ENCODE results near the gene KCNH8.
"Not testable (repeated sequence)": the region's sequence is repeated elsewhere in the genome, so short reads cannot be mapped to it uniquely, and the experiment has no call there.

KCNH8 gene

GRCh38 chr3:19147905-19148767 is at the start of gene KCNH8:
Gene KCNH8, plus strand, starts transcription at chr3:19148510. Its CDS starts 210 bp downstream, at chr3:19148720.
- peak; percentile 7 for DNase-seq (ENCODE audit: extremely low spot score)
- TF ChIP-seq PKNOX1 (IDR thresholded peaks at IDR 0.05) (no peak), ARNT (IDR thresholded peaks at IDR 0.05) (no peak), BHLHE40 (IDR thresholded peaks at IDR 0.05; ENCODE audit: borderline replicate concordance) (no peak)
- ChIA-PET POLR2A (no interaction called here), CTCF (no interaction called here)

DNA sequence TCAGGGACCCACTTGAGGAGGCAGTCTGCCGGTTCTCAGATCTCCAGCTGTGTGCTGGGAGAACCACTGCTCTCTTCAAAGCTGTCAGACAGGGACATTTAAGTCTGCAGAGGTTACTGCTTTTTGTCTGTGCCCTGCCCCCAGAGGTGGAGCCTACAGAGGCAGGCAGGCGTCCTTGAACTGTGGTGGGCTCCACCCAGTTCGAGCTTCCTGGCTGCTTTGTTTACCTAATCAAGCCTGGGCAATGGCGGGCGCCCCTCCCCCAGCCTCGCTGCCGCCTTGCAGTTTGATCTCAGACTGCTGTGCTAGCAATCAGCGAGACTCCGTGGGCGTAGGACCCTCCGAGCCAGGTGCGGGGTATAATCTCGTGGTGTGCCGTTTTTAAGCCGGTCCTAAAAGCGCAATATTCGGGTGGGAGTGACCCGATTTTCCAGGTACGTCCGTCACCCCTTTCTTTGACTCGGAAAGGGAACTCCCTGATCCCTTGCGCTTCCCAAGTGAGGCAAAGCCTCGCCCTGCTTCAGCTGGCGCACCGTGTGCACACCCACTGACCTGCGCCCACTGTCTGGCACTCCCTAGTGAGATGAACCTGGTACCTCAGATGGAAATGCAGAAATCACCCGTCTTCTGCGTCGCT is 45.5 kb upstream of the KCNH8 start:
- DNase-seq (ENCODE audit: extremely low spot score); POLR2A ChIA-PET; CTCF ChIA-PET: not testable (repeated sequence)

DNA sequence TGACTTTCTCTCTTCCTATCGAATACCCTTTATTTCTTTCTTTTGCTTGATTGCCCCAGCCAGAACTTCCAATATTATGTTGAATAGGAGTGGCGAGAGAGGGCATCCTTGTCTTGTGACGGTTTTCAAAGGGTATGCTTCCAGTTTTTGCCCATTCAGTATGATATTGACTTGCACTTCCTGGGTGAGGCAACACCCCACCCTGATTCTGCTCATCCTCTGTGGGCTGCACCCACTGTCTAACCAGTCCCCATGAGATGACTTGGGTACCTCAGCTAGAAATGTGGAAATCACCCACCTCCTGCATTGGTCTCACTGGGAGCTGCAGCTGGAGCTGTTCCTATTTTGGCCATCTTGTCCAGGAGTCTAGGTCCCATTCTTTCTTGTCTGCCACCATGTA is 44.8 kb upstream of the KCNH8 start:
- TF ChIP-seq LEF1 (IDR thresholded peaks at IDR 0.05; ENCODE audit: borderline replicate concordance) (no peak), L3MBTL2 (conservative IDR thresholded peaks at IDR 0.05) (no peak), BHLHE40 (IDR thresholded peaks at IDR 0.05; ENCODE audit: borderline replicate concordance) (no peak), ZNF384 (IDR thresholded peaks at IDR 0.05) (no peak), PKNOX1 (IDR thresholded peaks at IDR 0.05) (no peak), SP1 (IDR thresholded peaks at IDR 0.05) (no peak), ARNT (IDR thresholded peaks at IDR 0.05) (no peak), NFRKB (IDR thresholded peaks at IDR 0.05) (no peak), TARDBP (IDR thresholded peaks at IDR 0.05) (no peak), SUZ12 (IDR thresholded peaks at IDR 0.05) (no peak), HDGF (IDR thresholded peaks at IDR 0.05; ENCODE audit: borderline replicate concordance) (no peak), ELF4 (IDR thresholded peaks at IDR 0.05) (no peak), FOXK2 (IDR thresholded peaks at IDR 0.05) (no peak), FOXM1 (IDR thresholded peaks at IDR 0.05; ENCODE audit: borderline replicate concordance) (no peak), CTBP1 (IDR thresholded peaks at IDR 0.05; ENCODE audit: borderline replicate concordance) (no peak), FOXA1 (IDR thresholded peaks at IDR 0.05) (no peak)
- POLR2A ChIA-PET: no interaction called here
- DNase-seq (ENCODE audit: extremely low spot score): no peak
- CTCF ChIA-PET: no interaction called here

- ChIA-PET CTCF (no interaction called here), POLR2A (no interaction called here)
- DNase-seq (ENCODE audit: extremely low spot score): no peak
- no peak for TF ChIP-seq SUZ12 (IDR thresholded peaks at IDR 0.05)
- TF ChIP-seq ARNT (IDR thresholded peaks at IDR 0.05): no peak
These were observed 43.9 kb upstream of the KCNH8 start for GRCh38 chr3:19104459-19104858.

GRCh38 chr3:19105826-19106225 is 42.5 kb upstream of the KCNH8 start:
- POLR2A ChIA-PET: no interaction called here
- CTCF ChIA-PET: no interaction called here
- DNase-seq (ENCODE audit: extremely low spot score): no peak
- TF ChIP-seq CTBP1 (IDR thresholded peaks at IDR 0.05; ENCODE audit: borderline replicate concordance) (no peak), SUZ12 (IDR thresholded peaks at IDR 0.05) (no peak), NFRKB (IDR thresholded peaks at IDR 0.05) (no peak), FOXK2 (IDR thresholded peaks at IDR 0.05) (no peak), PKNOX1 (IDR thresholded peaks at IDR 0.05) (no peak), LEF1 (IDR thresholded peaks at IDR 0.05; ENCODE audit: borderline replicate concordance) (no peak), FOXA1 (IDR thresholded peaks at IDR 0.05) (no peak), BHLHE40 (IDR thresholded peaks at IDR 0.05; ENCODE audit: borderline replicate concordance) (no peak)

DNA sequence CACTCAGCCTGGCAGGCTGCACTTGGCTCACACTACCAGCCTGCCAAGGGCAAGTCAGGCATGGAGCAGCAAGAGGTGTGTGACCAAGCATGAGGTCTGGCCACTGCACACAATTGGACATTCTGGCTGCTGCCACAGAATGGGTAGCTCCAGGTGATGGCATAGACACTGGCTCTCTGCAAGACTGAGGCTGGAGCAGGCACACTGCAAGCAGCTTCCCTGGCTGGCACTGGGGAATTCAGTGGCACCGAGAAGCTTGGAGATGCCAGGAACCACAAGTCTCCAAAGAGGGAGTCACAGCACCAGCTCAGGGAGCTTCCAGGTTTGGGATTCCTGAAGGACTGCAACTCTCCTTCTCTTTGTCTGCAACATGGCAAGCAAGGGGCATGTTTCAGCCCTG is 42.0 kb upstream of the KCNH8 start:
- ChIA-PET POLR2A (no interaction called here), CTCF (no interaction called here)
- TF ChIP-seq ARNT (IDR thresholded peaks at IDR 0.05) (no peak), PKNOX1 (IDR thresholded peaks at IDR 0.05) (no peak), FOXA1 (IDR thresholded peaks at IDR 0.05) (no peak), SUZ12 (IDR thresholded peaks at IDR 0.05) (no peak), ZNF384 (IDR thresholded peaks at IDR 0.05) (no peak), FOXK2 (IDR thresholded peaks at IDR 0.05) (no peak), HDGF (IDR thresholded peaks at IDR 0.05; ENCODE audit: borderline replicate concordance) (no peak), ELF4 (IDR thresholded peaks at IDR 0.05) (no peak), CTBP1 (IDR thresholded peaks at IDR 0.05; ENCODE audit: borderline replicate concordance) (no peak), SP1 (IDR thresholded peaks at IDR 0.05) (no peak), TARDBP (IDR thresholded peaks at IDR 0.05) (no peak), FOXM1 (IDR thresholded peaks at IDR 0.05; ENCODE audit: borderline replicate concordance) (no peak)
- no peak for DNase-seq (ENCODE audit: extremely low spot score)
